ENCODE data around the gene MUC5AC.

The MUC5AC gene

GRCh38 chr11:1167751-1168231 is 10.0 kb downstream of the MUC5AC start:
- no peak for DNase-seq (ENCODE audit: extremely low spot score)
- CTCF ChIA-PET = no interaction called here
- POLR2A ChIA-PET = no interaction called here

DNA sequence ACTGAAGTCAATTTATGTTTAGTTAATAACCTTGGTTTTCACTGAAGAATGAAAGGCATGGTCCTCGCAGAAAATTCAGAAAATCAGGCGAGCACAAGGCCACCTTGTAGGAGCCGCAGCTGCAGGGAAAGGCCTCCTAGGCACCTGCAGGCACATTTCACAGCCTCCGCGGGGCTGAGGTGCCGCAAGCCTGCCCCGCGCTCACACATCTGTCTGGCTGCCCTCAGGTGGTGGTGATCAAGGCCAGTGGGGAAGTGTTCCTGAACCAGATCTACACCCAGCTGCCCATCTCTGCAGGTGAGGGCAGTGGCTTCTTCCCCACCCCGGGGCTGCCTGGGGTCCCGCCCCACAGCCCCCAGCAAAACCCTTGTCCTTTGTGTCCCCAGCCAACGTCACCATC is 10.5 kb downstream of the MUC5AC start:
- CTCF ChIA-PET = no interaction called here
- POLR2A ChIA-PET = no interaction called here
- no peak for DNase-seq (ENCODE audit: extremely low spot score)
- TF ChIP-seq NFRKB (IDR thresholded peaks at IDR 0.05) (no peak), LEF1 (IDR thresholded peaks at IDR 0.05; ENCODE audit: borderline replicate concordance) (no peak), L3MBTL2 (conservative IDR thresholded peaks at IDR 0.05) (no peak), BHLHE40 (IDR thresholded peaks at IDR 0.05; ENCODE audit: borderline replicate concordance) (no peak), ZNF384 (IDR thresholded peaks at IDR 0.05) (no peak), PKNOX1 (IDR thresholded peaks at IDR 0.05) (no peak), FOXM1 (IDR thresholded peaks at IDR 0.05; ENCODE audit: borderline replicate concordance) (no peak), FOXK2 (IDR thresholded peaks at IDR 0.05) (no peak), ARNT (IDR thresholded peaks at IDR 0.05) (no peak), FOXA1 (IDR thresholded peaks at IDR 0.05) (no peak)

More at GRCh38 chr11:1167751-1168231, 10.0 kb downstream of the MUC5AC start:
- no peak for TF ChIP-seq PKNOX1 (IDR thresholded peaks at IDR 0.05)
- TF ChIP-seq FOXM1 (IDR thresholded peaks at IDR 0.05; ENCODE audit: borderline replicate concordance) = no peak
- TF ChIP-seq BHLHE40 (IDR thresholded peaks at IDR 0.05; ENCODE audit: borderline replicate concordance) = no peak
- no peak for TF ChIP-seq NFRKB (IDR thresholded peaks at IDR 0.05)
- no peak for TF ChIP-seq TARDBP (IDR thresholded peaks at IDR 0.05)
- TF ChIP-seq LEF1 (IDR thresholded peaks at IDR 0.05; ENCODE audit: borderline replicate concordance) = no peak
- TF ChIP-seq ARNT (IDR thresholded peaks at IDR 0.05) = no peak
- TF ChIP-seq ZNF384 (IDR thresholded peaks at IDR 0.05) = no peak
- TF ChIP-seq FOXA1 (IDR thresholded peaks at IDR 0.05) = no peak
- no peak for TF ChIP-seq HDGF (IDR thresholded peaks at IDR 0.05; ENCODE audit: borderline replicate concordance)
- TF ChIP-seq SP1 (IDR thresholded peaks at IDR 0.05) = no peak
- no peak for TF ChIP-seq FOXK2 (IDR thresholded peaks at IDR 0.05)
- no peak for TF ChIP-seq CTBP1 (IDR thresholded peaks at IDR 0.05; ENCODE audit: borderline replicate concordance)
- TF ChIP-seq L3MBTL2 (conservative IDR thresholded peaks at IDR 0.05) = no peak
- TF ChIP-seq ELF4 (IDR thresholded peaks at IDR 0.05) = no peak
- no peak for TF ChIP-seq SUZ12 (IDR thresholded peaks at IDR 0.05)

DNA sequence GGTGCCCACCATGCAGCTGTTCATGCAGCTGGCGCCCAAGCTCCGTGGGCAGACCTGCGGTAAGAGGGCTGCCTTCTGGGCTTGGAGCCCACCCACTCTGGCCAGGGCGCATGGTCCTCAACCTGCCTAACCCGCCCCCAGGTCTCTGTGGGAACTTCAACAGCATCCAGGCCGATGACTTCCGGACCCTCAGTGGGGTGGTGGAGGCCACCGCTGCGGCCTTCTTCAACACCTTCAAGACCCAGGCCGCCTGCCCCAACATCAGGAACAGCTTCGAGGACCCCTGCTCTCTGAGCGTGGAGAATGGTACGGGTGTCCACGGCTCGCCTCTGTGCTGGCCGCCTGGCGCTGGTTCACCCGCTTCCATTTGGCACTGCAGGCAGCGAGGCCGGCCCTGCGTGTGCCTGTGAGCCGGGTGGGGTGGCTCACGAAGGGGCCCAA is 11.0 kb downstream of the MUC5AC start:
- POLR2A ChIA-PET = no interaction called here
- TF ChIP-seq CTBP1 (IDR thresholded peaks at IDR 0.05; ENCODE audit: borderline replicate concordance) (no peak), ZNF384 (IDR thresholded peaks at IDR 0.05) (no peak), TARDBP (IDR thresholded peaks at IDR 0.05) (no peak), HDGF (IDR thresholded peaks at IDR 0.05; ENCODE audit: borderline replicate concordance) (no peak), NFRKB (IDR thresholded peaks at IDR 0.05) (no peak), FOXA1 (IDR thresholded peaks at IDR 0.05) (no peak), FOXK2 (IDR thresholded peaks at IDR 0.05) (no peak), SP1 (IDR thresholded peaks at IDR 0.05) (no peak), PKNOX1 (IDR thresholded peaks at IDR 0.05) (no peak), FOXM1 (IDR thresholded peaks at IDR 0.05; ENCODE audit: borderline replicate concordance) (no peak), ARNT (IDR thresholded peaks at IDR 0.05) (no peak), L3MBTL2 (conservative IDR thresholded peaks at IDR 0.05) (no peak), LEF1 (IDR thresholded peaks at IDR 0.05; ENCODE audit: borderline replicate concordance) (no peak), BHLHE40 (IDR thresholded peaks at IDR 0.05; ENCODE audit: borderline replicate concordance) (no peak), ELF4 (IDR thresholded peaks at IDR 0.05) (no peak), SUZ12 (IDR thresholded peaks at IDR 0.05) (no peak)
- CTCF ChIA-PET = no interaction called here
- no peak for DNase-seq (ENCODE audit: extremely low spot score)

GRCh38 chr11:1171223-1171984 is 13.7 kb downstream of the MUC5AC start:
- ChIA-PET POLR2A (no interaction called here), CTCF (no interaction called here)
- DNase-seq (ENCODE audit: extremely low spot score) = no peak
- TF ChIP-seq TARDBP (IDR thresholded peaks at IDR 0.05) = peak; percentile 89
- no peak for TF ChIP-seq FOXM1 (IDR thresholded peaks at IDR 0.05; ENCODE audit: borderline replicate concordance)

- CTCF ChIA-PET = no interaction called here
- TF ChIP-seq FOXM1 (IDR thresholded peaks at IDR 0.05; ENCODE audit: borderline replicate concordance) (no peak), PKNOX1 (IDR thresholded peaks at IDR 0.05) (no peak), FOXA1 (IDR thresholded peaks at IDR 0.05) (no peak), LEF1 (IDR thresholded peaks at IDR 0.05; ENCODE audit: borderline replicate concordance) (no peak), ELF4 (IDR thresholded peaks at IDR 0.05) (no peak), SP1 (IDR thresholded peaks at IDR 0.05) (no peak), L3MBTL2 (conservative IDR thresholded peaks at IDR 0.05) (no peak), SUZ12 (IDR thresholded peaks at IDR 0.05) (no peak), ZNF384 (IDR thresholded peaks at IDR 0.05) (no peak), FOXK2 (IDR thresholded peaks at IDR 0.05) (no peak), BHLHE40 (IDR thresholded peaks at IDR 0.05; ENCODE audit: borderline replicate concordance) (no peak)
- DNase-seq (ENCODE audit: extremely low spot score) = no peak
- POLR2A ChIA-PET = no interaction called here
Measured at GRCh38 chr11:1171985-1172728, 14.4 kb downstream of the MUC5AC start.

Data from HEK293T (cell line).